ENCODE data around the gene ADAMTS5.

- no peak for TF ChIP-seq ZSCAN12 (CRISPR knock-in tag; IDR thresholded peaks at IDR 0.05)
- no peak for TF ChIP-seq RFX1 (IDR thresholded peaks at IDR 0.05)
Observed at GRCh38 chr21:26914557-26914956, 52.3 kb downstream of the ADAMTS5 start.

All from HepG2 (cell line).